ENCODE measurements around the gene VAV1. TPM values are rescaled to one million over a fixed set of nuclear protein-coding genes. Genes with fewer than 3 reads are reported as not detected.

Gene VAV1
- total and polyA plus RNA-seq, 2 of the 8 experiments (the other 6 are each of a cell fraction or from before 2014, with no cell fraction given) = 0.21 to 0.22 TPM

DNA sequence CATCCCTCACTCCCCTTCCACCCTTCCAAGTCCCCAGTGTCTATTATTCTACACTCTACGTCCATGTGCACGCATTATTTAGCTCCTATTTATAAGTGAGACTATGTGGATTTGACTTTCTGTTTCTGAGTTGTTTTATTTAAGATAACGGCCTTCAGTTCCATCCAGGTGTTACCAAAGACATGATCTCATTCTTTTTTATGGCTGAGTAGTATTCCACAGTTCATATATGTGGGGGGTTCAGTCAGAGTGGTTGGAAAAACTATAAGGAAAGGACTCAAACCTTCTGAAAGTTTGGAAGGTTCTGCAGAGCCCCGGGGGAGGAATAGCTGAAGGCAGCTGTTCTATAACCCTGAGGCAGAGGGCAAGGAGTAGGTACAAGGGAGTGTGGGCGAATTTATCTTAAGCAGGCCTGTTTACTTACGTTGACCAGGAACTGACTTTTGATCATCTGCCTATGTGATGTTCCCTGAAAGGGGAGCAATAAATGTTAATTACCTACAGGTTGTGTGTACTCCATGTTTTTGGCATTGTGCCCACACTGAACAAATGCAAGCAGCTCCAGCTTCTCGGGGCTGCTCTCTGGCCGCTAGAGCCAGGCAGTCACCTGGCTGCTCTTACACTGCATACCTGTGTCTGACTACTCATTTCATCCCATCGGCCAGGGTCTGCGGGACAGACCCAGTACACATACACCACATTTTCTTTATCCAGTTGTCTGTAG is 101.4 kb downstream of the VAV1 start (continued):
- TF ChIP-seq, protein P1, sequence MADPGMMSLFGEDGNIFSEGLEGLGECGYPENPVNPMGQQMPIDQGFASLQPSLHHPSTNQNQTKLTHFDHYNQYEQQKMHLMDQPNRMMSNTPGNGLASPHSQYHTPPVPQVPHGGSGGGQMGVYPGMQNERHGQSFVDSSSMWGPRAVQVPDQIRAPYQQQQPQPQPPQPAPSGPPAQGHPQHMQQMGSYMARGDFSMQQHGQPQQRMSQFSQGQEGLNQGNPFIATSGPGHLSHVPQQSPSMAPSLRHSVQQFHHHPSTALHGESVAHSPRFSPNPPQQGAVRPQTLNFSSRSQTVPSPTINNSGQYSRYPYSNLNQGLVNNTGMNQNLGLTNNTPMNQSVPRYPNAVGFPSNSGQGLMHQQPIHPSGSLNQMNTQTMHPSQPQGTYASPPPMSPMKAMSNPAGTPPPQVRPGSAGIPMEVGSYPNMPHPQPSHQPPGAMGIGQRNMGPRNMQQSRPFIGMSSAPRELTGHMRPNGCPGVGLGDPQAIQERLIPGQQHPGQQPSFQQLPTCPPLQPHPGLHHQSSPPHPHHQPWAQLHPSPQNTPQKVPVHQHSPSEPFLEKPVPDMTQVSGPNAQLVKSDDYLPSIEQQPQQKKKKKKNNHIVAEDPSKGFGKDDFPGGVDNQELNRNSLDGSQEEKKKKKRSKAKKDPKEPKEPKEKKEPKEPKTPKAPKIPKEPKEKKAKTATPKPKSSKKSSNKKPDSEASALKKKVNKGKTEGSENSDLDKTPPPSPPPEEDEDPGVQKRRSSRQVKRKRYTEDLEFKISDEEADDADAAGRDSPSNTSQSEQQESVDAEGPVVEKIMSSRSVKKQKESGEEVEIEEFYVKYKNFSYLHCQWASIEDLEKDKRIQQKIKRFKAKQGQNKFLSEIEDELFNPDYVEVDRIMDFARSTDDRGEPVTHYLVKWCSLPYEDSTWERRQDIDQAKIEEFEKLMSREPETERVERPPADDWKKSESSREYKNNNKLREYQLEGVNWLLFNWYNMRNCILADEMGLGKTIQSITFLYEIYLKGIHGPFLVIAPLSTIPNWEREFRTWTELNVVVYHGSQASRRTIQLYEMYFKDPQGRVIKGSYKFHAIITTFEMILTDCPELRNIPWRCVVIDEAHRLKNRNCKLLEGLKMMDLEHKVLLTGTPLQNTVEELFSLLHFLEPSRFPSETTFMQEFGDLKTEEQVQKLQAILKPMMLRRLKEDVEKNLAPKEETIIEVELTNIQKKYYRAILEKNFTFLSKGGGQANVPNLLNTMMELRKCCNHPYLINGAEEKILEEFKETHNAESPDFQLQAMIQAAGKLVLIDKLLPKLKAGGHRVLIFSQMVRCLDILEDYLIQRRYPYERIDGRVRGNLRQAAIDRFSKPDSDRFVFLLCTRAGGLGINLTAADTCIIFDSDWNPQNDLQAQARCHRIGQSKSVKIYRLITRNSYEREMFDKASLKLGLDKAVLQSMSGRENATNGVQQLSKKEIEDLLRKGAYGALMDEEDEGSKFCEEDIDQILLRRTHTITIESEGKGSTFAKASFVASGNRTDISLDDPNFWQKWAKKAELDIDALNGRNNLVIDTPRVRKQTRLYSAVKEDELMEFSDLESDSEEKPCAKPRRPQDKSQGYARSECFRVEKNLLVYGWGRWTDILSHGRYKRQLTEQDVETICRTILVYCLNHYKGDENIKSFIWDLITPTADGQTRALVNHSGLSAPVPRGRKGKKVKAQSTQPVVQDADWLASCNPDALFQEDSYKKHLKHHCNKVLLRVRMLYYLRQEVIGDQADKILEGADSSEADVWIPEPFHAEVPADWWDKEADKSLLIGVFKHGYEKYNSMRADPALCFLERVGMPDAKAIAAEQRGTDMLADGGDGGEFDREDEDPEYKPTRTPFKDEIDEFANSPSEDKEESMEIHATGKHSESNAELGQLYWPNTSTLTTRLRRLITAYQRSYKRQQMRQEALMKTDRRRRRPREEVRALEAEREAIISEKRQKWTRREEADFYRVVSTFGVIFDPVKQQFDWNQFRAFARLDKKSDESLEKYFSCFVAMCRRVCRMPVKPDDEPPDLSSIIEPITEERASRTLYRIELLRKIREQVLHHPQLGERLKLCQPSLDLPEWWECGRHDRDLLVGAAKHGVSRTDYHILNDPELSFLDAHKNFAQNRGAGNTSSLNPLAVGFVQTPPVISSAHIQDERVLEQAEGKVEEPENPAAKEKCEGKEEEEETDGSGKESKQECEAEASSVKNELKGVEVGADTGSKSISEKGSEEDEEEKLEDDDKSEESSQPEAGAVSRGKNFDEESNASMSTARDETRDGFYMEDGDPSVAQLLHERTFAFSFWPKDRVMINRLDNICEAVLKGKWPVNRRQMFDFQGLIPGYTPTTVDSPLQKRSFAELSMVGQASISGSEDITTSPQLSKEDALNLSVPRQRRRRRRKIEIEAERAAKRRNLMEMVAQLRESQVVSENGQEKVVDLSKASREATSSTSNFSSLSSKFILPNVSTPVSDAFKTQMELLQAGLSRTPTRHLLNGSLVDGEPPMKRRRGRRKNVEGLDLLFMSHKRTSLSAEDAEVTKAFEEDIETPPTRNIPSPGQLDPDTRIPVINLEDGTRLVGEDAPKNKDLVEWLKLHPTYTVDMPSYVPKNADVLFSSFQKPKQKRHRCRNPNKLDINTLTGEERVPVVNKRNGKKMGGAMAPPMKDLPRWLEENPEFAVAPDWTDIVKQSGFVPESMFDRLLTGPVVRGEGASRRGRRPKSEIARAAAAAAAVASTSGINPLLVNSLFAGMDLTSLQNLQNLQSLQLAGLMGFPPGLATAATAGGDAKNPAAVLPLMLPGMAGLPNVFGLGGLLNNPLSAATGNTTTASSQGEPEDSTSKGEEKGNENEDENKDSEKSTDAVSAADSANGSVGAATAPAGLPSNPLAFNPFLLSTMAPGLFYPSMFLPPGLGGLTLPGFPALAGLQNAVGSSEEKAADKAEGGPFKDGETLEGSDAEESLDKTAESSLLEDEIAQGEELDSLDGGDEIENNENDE (IDR thresholded peaks at IDR 0.05; ENCODE audit: insufficient replicate concordance, low read length) = no peak
- TF ChIP-seq SRF (IDR thresholded peaks at IDR 0.05; ENCODE audit: low read depth, low read length) (no peak), SIN3A (conservative IDR thresholded peaks at IDR 0.05 in 1 of 2, IDR thresholded peaks at IDR 0.05 in 1 of 2; ENCODE audit: low read depth in 1 of 2, low read length in 2 of 2) (no peak), PHF8 (conservative IDR thresholded peaks at IDR 0.05; ENCODE audit: low read depth, low read length) (no peak), SIX5 (IDR thresholded peaks at IDR 0.05; ENCODE audit: low read depth, low read length) (no peak), FOSL1 (IDR thresholded peaks at IDR 0.05; ENCODE audit: insufficient read depth, low read depth, low read length) (no peak), RNF2 (IDR thresholded peaks at IDR 0.05; ENCODE audit: borderline replicate concordance, low read depth, low read length, missing control alignments, poor library complexity, severe bottlenecking) (no peak), JUN (IDR thresholded peaks at IDR 0.05; ENCODE audit: low read depth, low read length) (no peak), SIRT6 (IDR thresholded peaks at IDR 0.05; ENCODE audit: low read length) (no peak)
- TF ChIP-seq, protein P2, sequence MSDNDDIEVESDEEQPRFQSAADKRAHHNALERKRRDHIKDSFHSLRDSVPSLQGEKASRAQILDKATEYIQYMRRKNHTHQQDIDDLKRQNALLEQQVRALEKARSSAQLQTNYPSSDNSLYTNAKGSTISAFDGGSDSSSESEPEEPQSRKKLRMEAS (IDR thresholded peaks at IDR 0.05) = no peak

All from H1 (cell line).